ENCODE results near the gene MUC5AC.
"Not testable (repeated sequence)": the region's sequence is repeated elsewhere in the genome, so short reads cannot be mapped to it uniquely, and the experiment has no call there.

Gene MUC5AC

DNA sequence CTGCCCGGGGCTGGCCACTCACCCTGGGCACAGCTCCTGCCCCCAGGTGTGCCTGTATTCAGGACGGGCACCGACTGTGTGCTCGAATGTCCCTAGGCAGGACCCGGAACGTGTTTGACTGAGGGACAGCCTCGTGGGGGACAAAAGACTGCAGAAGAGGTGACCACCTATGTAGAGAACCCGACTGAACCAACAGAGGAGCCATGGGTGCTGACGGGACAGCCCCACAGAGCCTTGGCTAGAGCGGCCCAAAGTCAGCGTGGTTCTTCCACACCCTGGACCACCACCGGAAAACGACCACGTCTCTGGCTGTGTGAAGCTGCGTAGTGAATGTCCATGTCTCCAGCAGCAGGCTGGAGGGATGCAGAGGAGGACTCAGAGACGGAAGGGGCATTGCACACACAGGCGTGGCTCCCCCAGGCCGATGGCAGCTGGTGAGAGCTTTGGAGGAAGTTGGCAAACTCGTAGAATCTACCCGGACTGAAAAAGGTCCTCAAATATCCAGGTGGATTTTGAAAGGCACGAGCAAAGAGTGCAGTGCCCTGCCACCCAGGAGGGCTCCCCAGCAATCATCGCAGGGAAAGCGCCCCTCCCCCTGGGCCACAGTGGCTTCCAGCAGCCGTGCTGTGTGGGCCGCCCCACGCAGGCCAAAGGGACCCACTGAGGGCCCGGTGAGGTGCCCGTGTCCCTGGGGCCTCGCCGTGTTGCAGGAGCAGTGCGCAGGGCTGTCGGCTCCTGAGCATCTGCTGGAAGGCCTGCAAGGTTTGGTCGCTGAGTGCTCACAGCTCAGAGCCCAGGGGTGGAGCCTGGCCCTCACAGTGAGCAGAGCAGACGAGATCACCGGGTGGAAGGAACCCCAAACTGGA, 47.6 kb downstream of the MUC5AC start:
- DNase-seq, result no peak

DNA sequence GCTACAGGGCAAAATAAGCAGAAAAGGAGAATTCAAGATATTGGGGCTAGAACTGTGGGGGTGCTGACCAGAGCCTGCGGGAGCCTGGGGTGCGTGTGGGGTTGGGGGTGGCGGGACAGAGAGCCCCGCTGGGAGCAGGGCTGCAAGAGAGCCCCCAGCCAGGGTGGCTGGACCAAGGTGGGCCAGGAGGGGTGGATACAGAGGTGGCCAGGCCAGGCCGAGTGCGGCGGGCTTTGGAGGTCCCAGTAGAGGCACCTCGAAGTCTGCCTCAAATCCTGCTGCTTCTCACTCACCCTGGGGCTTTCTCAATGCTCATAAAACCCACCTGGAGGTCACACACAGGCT, 48.2 kb downstream of the MUC5AC start:
- DNase-seq, result no peak

DNA sequence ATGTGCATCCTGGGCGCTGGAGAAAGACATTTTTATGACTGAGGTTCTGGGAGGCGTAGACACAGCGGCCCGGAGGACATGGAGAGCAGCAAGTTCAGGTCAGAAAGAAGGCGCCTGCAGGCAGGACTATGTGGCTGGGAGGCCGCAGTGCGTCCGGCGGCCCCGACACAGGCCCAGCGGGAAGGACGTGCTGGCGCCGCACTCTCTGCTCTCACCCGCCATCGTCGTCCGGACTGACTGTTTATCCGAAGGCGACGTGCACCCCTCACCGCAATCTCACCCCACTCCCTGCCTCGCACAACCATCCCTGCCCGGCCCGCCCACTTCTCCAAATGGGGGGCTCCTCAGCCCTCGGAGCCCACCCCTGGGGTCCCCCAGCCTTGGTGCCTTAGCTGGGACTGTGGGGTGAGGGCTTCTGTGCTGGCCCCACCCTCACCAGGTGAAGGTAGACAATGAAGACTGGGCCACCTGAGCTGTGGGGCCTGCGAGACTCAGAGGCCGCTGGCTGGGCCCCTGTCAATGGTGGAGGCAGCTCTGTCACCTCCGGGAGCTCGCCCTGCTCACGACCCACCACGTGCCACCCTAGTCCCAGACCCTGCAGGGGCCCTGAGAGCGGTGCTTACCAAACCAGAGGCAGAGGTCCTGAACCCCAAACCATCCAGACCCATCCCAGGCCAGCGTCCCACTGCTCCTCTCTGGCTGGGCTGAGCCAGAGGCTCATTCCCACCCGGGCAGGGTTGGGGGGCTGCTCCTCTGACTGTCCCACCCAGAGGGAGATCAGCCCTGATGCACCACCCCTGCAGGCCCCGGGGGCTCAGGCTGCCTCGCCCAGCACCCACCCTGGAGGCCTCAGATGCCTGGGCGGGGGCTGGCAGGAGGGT, 48.9 kb downstream of the MUC5AC start:
- DNase-seq, result no peak

DNA sequence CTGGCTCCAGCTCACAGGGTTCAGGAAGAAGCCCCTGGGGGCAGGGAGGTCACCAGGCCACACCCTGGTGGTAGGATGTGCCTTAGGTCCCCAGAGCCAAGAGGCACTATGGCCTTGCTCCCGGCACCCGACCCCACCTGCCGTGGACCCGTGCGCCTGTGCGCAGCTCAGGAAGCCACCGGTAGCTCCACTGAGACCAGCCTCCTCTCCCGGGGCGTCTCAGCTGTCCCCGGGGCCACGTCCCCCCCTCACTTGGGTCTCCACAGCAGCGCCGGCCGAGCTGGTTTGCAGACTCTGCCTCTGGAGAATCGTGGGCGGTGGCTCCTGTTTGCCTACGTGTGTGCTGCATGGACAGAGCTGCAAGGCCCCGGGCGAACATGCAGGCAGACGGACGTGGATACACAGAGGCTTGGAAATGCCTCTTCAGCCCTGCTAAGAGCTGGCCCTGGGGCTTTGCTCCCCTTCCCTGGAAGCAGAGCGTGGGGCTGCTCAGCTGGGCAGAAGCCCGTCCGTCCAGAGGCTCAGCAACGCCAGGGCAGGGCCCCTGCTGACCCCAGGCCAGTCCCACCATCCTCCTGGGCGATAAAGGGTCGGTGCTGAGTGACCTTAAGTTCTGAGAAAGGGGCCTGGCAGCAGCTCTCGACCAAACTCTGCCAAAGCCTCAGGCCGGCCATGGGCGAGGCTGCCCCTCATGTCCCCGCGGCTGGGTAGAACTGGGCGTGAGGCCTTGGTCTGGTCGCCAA, 49.8 kb downstream of the MUC5AC start:
- no peak for DNase-seq

DNA sequence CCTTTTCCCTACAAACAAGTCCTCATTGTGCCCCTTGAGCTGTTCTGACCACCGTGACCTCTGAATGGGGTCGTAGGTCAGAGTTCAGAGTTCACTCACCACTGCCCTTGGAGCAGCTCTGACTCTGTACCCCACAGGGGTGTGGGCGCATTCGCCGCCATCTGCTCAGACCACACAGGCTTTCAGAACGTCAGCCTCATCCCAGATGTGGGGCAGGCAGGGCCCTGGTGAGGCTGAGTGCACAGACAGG, 50.3 kb downstream of the MUC5AC start:
- no peak for DNase-seq

DNA sequence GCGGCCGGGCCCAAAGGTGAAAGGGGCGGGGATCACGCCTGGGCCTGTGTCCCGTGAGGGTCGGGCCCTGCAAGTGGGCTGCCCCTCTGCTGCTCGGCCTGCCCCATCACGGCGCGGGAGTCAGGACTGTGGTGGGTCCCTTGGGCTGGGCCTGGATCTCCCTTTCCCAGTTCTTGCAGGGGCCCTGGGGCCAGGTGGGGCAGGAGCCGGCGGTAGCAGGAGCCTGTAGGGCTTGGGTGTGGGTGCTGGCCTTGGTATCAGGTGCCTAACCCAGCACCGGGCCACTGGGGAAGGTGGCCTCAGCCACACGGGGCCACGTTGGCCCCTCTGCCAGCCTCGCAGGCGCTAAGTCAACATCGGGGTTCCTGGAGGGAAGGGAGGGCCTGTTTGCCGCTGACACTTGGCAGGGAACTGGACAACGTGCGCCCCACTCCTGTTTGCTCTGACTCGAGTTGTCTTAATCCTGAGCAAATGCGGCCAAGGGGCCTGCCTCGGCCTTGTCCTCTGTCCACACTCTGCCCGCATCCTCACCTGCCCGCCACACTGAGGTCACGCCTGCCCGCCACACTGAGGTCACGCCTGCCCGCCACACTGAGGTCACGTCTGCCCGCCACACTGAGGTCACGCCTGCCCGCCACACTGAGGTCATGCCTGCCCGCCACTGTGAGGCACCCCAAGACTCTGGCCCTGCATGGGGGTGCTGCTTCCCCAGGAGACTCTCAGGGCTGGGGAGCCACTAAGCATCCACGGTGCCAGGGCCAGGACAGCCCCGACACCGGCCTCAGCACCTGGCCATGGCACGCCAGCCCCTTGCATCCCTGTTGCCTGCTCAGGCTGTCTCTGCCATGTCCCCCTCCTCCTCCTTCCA, 50.9 kb downstream of the MUC5AC start:
- DNase-seq, result no peak

DNA sequence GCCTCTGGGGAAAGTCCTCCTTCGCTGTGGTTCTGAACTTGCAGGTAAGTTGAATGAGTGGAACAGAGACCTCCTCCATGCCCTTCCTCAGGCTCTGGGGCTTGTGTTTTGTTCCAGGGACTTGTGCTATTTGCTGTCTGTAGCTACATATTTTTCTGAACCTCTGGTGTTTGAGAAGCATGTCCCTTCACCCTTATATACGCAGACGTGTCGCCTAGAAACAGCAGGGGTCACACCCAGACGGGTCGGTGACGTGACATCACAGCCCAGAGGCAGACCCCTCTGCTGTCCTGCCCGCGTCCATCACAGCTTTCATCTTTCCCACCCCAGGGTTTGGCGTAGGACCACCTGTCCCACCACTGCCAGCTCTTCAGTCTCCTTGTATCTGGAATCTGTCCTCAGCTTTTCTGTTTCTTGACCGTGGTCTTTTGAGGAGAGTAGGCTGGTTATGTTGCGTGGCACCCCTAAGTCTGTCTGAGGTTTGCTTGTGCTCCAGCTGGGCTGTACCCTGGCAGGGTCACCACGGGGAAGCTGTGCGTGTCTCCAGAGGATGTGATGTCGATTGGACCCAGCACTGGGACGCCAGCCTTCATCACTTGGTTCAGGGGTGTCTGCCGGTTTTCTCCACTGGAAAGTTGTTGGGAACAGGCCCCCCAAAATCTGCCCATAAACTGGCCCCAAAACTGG, 51.8 kb downstream of the MUC5AC start:
- no peak for DNase-seq

DNA sequence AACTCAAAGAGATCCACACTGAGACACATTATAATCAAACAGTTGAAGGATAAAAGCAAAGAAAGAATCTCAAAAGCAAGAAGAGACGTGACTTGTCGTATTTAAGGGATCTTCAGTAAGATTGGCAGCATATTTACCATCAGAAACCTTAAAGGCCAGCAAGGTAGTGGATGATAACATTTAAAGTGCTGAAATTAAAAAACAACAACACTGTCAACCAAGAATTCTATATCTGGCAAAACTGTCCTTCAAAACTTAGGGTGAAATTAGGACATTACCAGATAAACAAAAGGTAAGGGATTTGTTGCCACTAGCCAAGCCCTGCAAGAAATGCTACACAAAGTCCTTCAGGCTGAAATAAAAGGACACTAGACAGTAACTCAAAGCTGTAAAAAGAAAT, 54.1 kb downstream of the MUC5AC start:
- no peak for DNase-seq

DNA sequence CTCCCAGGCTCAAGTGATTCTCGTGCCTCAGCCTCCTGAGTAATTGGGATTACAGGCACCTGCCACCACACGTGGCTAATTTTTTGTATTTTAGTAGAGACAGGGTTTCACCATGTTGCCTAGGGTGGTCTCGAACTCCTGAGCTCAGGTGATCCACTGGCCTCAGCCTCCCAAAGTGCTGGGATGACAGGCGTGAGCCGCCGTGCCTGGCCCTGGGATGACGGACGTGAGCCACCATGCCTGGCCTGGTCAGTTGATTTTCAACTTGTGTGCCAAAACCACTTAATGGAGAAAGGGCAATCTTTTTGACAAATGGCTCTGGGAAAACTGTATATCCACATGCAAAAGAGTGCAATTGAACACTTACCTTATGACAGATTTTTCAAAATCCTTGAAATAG, 58.1 kb downstream of the MUC5AC start:
- DNase-seq, result not testable (repeated sequence)

DNA sequence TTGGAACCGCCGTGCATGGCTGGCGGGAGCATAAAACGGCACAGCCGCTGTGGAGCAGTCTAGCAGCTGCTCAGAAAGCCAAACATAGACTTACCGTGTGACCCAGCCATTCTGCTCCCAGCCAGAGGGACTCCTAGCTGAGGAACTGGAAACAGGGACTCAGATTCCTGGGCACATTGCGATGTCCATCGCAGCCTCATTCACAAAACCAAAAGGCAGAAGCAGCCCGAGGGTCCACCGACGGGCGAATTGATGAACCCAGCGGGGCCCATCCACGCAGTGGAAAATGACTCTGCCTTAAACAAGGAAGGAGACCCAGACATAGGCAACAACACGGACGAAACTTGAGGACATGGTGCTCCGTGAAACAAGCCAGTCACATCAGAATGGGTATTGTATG, 59.4 kb downstream of the MUC5AC start:
- no peak for DNase-seq

DNA sequence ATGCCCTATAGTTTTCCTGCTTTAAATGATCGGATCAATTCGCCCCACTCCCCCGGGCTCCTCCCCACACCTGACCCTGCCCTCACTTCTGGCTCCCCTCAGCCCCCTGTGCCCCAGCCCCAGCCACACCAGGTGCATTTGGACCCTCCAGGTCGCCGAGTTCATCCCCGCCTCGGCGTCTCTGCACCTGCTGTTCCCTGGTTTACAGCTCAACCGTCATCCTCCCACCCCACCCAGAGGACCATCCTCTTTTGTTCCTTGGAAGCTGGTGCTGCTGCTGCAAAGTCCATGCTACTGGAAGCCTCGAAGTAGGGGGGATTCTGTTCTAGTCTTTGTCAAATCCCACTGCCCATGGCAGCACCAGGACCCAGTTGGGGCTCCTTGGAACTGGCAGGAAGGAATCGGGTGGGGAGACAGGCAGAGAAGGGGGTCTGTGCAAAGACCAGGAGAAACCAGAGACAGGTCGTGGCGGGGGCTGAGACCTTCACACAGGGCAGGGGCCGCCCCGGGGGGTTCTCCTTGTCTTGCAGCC, 60.6 kb downstream of the MUC5AC start:
- no peak for DNase-seq

DNA sequence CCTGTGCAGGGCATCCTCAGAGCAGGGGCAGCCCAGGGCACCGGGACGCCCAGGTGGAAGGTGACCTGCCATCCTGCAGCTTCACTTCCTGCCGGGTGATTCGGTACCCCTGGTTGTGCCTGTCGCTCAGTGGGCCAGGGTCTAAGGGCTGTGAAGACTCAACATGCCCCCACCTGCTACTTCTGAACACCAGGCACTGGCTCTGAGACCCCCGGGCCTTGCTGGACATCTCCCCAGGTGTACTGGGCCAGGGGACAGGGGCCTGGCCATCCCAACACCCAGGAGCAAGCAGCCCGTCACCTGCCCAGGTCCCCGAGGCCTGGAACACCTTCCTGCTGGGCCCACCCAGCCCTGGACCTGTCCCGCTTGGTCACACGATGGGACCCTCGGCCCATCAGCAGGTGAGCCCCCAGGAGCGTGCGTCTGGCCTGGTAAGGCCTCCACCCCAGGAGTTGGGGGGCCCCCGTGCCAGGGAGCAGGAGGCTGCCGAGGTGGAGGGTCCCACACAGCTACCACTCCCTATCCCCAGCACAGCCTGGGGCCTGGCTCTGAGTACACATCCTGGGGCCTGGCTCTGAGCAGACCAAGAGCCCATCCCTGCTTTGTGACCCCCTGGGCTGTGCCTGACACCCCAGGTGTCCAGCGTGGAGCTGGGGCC, 61.2 kb downstream of the MUC5AC start:
- DNase-seq, result no peak

DNA sequence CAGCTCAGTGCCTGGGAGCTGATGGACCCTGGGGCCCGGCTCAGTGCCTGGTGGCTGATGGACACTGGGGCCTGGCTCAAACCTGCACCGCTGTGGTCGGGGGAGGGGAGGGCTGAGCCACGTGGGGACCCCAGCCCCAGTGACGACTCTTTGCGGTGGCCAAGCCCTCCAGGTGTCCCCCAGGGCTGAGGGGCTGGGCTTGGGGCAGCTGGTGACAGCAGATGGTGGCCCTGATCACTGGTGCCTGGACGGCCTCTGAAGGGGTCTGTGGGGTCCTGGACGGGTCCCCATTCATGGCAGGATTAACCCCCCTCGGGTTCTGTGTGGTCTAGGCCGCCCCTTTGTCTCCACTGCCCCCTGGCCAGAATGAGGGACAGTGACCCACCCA, 61.7 kb downstream of the MUC5AC start:
- DNase-seq, result no peak

DNA sequence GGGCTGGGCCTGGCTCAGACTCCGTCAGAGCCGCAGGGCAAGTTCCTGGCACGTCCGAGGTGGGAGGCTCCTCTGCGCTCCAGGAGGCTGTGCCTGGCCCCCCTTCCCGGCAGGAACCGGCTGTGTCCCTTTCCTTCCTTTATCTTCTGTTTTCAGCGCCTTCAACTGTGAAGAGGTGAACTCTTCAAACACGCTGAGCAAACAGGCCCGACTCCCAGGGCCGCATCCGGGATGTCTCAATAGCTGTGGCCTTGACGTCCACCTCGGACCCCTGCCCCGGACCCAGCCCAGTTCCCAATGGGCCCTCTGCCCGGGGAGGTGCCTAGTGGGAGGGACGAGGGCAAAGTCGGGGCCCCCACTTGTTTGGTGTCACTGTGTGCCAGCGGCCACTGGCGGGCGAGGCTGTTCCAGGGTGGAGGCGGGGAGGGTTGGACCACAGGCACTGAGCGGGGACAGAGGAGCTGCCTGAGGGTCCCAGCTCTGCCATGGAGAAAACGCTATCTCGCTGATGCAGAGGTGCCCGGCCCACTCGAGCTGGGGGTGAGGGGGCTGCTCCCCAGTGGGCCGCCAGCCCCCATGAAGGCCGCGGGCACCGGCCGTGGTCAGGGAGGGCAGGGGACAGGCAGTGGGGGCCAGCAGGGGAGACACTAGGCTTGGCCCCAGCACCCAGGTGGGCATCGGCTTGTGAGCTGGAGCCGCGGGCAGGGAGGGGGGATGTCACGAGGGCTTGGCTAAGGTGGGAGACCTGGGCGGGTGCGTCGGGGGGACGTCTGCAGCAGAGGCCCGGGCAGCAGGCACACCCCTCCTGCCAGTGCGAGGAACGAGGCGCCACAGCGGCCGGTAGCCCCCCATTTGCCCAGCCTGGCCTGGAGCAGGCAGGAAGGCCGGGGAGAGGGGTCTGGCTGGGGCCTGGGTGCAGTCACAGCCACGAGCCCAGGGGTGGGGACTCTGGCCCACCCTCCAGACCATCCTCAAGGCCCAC, 62.4 kb downstream of the MUC5AC start:
- DNase-seq, result no peak

DNA sequence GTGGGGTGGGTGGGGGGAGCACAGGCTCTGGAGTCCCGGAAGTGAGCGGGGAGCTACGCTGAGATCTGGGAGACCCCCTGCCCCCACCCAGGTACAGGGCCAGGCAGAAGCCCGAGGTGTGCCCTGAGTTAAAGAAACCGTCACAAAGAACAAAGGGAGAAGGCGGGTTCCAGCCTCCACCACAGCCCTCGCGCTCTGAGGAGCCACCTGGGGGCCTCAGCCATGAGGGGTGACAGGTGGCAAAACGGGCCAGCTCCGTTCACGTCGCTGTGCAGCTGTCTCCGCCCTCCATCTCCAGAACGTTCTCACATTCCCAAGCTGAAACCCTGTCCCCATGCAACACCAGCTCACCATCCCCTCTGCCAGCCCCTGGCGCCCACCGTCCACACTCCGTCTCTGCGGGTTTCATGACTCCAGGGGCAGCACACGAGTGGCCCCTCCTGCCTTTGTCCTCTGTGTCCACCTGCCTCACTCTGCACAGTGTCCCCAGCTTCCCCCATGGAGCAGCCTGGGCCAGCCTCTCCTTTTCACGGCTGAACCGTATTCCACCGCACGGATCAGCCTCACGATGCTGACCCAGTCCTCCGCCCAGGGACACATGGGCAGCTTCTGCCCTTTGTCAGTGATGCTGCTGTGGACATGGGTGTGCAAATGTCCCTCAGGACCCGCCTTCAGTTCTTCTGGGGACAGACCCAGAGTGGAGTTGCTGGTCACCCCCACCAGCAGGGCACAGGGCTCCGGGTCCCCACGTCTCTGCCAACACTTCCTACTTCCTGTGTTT, 63.4 kb downstream of the MUC5AC start:
- no peak for DNase-seq

DNA sequence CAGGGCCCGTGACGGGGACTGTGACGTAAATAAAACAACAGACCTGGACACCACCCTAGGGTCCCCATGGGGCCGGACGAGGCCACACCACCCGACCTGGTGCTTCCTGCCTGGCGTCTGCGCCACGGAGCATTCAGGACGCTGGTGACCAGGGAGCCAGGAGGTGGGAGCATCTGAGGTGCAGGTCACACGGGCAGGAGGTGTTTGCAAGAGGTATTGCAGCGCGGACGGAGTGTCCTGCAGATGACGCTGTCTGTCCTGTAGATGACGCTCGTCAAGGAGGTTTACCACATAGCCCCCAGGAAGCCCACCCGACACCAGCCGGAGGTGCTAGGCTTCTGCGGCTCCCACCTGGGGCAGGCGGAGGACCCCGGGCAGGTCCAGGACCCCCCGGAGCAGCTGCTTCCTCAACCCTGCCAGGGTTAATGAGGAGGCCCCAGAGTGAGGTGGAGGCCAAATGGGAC, 64.1 kb downstream of the MUC5AC start:
- DNase-seq, result no peak

DNA sequence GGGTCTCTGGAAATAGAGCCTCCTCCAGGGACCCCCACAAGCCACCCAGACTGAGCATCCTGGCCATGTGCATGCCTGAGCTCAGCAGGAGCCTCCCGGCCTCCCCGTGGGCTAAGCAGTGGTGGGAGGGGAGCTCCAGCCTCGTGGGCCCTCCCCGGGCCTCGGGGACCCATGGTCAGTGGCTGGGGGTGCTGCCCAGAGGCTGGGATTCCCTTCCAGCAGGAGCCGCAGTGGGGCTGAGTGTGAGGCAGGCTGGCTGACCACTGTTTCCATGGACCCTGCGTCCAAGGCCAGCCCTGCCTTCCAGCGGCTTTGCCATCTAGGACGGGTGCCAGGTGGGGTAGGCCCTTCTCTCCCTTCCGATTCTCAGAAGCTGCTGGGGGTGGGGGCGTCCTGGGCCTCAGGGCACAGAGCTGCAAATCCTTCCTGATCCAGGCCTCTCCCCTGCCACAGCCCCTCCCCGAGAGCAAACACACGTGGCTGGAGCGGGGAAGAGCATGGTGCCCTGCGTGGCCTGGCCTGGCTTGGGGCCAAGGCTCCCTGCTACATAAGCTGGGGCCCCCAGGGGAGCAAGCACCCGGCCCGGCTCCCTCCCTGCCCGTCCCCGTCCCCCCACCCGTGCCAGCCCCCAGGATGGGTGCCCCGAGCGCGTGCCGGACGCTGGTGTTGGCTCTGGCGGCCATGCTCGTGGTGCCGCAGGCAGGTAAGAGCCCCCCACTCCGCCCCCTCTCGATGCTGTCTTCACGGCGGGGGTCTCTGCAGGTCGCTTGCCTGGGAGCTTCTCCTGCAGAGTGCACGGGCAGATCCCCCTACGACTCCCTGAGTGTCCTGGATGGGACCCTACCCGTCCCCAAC, 65.0 kb downstream of the MUC5AC start, which contains the start of gene MUC5B:
Gene MUC5B, plus strand, starts transcription at position 576 of the 855 bp plus-strand sequence. Its CDS starts 58 bp downstream, at position 634.
- no peak for DNase-seq
